HG02798 (cell line): ENCODE measurements around the gene CSTB.

ENCODE experiments used
- ATAC-seq: cut with Tn5 transposase; IDR thresholded peaks from one replicate; pipeline ENCODE4 v1.9.1; 2021; ENCODE audit warnings: mild to moderate bottlenecking; ENCODE audit not compliant: unreplicated experiment, poor library complexity

The CSTB gene

GRCh38 chr21:43770066-43770655 lies 5.9 kb downstream of the CSTB start:
- no peak for ATAC-seq

GRCh38 chr21:43769325-43769958 lies 6.7 kb downstream of the CSTB start:
- no peak for ATAC-seq

GRCh38 chr21:43768868-43769167 lies 7.3 kb downstream of the CSTB start:
- ATAC-seq, result no peak

GRCh38 chr21:43767984-43768867 lies 7.9 kb downstream of the CSTB start:
- ATAC-seq, result no peak

GRCh38 chr21:43767498-43767983 lies 8.6 kb downstream of the CSTB start:
- ATAC-seq, result no peak

GRCh38 chr21:43766734-43767497 lies 9.2 kb downstream of the CSTB start:
- no peak for ATAC-seq

GRCh38 chr21:43764576-43765495 lies 11.3 kb downstream of the CSTB start:
- ATAC-seq, result no peak

GRCh38 chr21:43763901-43764523 lies 12.1 kb downstream of the CSTB start:
- no peak for ATAC-seq

GRCh38 chr21:43762303-43763128 lies 13.6 kb downstream of the CSTB start:
- ATAC-seq, result no peak

- no peak for ATAC-seq
These were observed 14.2 kb downstream of the CSTB start for GRCh38 chr21:43761886-43762285.

GRCh38 chr21:43760391-43760958 lies 15.6 kb downstream of the CSTB start:
- ATAC-seq, result no peak

GRCh38 chr21:43759651-43760050 lies 16.5 kb downstream of the CSTB start:
- no peak for ATAC-seq

GRCh38 chr21:43758811-43759210 lies 17.3 kb downstream of the CSTB start:
- no peak for ATAC-seq

- no peak for ATAC-seq
These were observed 17.9 kb downstream of the CSTB start for GRCh38 chr21:43758111-43758641.

GRCh38 chr21:43757601-43758000 lies 18.5 kb downstream of the CSTB start:
- ATAC-seq, result no peak

GRCh38 chr21:43755820-43756594 lies 20.1 kb downstream of the CSTB start:
- no peak for ATAC-seq
